Activated CD4-positive, CD25-positive, alpha-beta regulatory T cell treated with anti-CD3 and anti-CD28 coated beads, Interleukin-2, amount 50 U/mL, for 24 hours (primary cell): Measurements from ENCODE around the gene DHRS2.

ENCODE experiments used
- ATAC-seq, 2 donors: fragments of 150-1000 bp; cut with Tn5 transposase; one replicate each; pipeline ENCODE4 v1.10.0; 2021; ENCODE audit warnings: mild to moderate bottlenecking in 1 of 2, moderate library complexity in 1 of 2

DHRS2 gene

DNA sequence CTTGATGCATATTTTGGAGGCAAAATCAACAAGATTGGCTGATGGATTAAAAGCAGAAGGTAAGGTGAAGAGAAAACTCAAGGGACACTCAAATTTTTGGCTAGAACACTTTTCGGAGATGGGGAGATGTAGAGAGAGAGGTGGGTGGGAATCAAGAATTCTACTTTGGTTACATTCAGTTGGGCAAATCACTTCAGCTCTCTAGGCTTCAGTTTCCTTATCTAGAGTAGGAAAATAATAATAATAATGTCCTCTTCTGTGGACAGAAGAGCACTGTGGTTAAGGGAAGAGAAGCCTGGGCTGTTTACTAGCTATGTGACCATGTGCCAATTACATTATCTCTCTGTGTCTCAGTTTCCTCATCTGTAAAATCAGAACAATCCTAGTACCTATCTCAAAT is 23.4 kb upstream of the DHRS2 start:
- no peak for ATAC-seq

DNA sequence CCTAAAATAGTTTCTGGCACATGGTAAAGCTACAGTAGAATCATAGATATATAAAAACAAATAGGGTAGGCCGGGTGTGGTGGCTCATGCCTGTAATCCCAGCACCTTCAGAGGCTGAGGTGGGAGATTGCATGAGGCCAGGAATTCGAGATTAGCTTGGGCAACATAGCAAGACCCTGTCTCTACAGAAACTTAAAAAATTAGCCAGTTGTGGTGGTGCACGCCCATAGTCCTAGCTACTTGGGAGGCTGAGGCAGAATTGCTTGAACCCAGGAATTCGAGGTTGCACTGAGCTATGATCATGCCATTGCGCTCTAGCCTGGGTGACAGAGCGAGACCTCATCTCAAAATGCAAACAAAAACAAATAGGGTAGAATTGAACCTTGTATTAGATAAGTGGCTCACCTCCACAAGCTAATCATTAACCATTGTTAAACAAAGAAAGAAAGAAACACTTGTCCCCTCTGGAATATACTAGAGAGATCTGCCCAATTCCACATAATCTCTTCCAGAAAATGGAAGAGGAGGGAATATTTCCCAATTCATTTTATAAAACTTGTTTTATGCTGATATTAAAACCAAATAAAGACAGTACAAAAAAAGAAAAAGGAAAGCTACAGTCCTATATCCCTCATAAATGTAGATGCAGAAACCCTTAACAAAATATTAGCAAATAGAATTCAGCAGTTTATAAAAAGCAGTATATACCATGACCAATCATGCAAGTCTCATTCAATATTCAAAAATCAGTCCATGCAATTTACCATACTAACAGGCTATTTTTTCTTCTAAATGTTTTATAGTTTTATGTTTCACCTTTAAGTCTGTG is 22.7 kb upstream of the DHRS2 start:
- ATAC-seq: no peak

DNA sequence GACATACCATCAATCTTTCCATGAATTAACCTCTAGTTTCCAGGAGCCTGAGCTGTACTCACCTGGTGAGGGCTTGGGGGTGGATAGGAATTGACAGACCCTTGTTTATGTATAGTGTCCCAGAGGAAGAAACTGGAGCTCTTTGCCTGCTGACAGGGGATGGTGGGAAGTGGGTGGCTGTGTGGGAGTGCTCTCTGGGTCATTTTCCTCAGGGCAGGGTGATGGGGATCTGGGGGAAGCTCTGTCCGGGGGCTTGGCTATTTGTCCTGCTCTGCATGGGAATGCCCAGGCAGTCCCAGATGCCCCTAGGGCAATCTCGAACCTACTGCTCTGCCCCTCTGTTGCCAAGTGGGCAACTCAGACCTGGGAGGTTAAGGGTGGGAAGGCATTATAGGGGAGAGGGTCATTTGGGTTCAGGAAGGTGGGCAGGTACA is 21.8 kb upstream of the DHRS2 start:
- ATAC-seq: no peak

DNA sequence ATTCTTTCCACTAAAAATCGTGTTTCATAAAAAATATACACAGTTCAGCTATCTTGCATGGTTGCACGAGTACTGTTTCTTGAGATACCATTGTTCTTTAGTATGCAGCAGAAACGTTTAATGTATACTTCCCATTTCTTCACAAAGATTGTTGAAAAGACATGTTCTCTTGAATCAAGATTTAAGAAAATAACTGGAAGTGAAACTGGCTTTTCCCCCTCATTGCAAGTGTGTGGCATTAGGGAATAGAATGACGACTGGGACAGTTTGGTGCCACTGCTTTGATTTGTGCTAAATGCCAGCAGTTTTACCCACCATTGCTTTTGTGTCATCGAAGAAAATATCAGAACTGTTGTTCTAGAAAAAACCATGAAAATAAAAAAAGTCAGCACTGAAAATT is 20.3 kb upstream of the DHRS2 start:
- ATAC-seq: no peak

DNA sequence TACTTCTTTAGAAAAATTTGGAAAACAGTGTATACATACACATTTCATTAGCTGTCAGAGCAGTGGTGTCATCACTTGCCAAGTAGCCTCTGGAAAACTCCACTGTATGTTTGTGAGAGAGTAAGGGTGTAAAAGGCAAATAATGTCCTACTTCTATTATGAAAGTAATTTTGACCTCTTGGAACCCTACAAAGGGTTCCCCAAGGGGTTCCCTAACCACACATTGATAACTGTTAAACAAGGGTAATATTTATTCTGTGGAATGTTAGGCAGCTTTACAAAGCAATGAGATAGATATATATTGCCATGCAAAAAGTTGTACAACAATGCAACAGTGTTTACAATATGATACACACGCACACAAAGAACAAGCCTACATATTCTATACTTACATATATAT is 18.6 kb upstream of the DHRS2 start:
- no peak for ATAC-seq

DNA sequence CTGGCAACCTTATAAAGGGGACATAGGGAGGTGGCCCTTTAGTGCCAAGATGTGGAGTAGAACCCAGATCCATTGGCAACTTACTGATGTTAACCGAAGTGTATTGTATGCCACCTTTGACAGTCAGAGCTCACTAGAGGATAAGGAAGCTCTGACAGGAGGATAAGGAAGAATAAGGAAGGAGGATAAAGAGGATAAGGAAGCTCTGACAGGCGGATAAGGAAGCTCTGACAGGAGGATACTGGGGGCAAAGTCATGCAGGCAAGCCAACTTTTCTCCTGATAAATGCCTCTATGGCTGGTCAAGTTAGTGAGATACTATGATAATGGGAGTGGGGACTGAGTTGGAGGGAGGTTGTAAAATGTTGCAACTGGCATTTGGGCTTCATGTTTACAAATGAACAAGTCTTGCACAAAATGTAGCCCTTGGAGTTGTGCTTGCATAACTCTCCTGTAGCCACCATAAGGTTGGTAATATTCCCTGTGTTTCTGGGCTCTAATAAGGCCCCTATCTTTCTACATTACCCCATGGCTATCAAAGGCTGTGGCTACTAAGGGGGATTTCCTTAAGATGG is 17.7 kb upstream of the DHRS2 start:
- no peak for ATAC-seq

DNA sequence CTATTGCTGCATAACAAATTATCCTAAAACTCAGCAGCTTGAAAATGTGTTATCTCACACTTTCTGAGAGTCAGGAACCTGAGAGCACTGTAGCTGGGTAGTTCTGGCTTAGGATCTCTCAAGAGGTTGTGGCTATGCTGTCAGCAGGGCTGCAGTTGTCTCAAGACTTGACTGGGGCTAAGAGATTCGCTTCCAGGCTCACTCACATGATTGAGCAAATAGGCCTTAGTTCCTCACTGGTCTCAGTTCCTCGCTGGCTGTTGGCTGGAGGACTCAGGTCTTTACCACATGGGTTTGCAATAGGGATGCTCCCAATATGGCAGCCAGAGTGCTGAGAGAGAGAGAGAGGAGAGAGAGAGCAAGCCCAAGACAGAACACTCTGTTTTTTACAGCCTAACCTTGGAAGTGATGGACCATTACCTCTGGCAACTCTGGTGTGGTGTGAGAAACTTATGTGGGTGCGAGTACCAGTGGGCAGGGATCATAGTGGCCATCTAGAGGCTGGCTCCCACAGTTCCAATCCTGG is 15.9 kb upstream of the DHRS2 start:
- ATAC-seq: no peak

DNA sequence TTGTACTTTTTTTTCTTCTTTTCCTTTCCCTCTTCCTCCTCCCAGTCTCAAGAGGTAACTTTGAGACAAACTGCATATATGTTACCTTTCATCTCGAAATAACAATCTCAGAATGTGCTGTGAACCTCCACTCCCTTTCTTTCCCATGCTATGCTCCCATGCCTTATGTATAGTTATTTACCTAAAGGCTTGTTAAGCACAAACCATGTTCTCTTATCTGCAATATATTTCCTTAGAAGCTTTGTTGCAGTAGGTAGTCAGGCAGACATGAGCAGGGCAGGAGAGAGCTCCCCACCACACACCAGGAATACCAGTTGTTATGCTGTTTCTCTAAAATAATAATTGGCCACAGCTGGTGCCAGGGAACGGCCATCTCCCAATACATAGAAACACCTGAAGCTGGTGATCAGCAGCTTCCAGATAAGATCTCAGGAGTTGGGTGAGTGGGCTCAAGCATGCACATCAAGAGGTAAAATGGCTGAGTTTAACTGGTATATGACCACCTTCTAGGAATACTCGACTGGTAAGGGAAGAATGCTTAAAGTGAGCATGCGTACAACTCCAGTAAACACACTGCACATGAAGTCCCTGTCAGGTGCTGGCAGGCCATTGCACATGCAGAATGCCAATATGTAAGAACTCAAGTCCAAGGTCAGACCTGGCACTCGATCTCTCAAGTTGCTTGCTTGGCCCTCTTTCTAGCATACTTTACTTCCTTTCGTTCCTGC is 14.8 kb upstream of the DHRS2 start:
- ATAC-seq: no peak

DNA sequence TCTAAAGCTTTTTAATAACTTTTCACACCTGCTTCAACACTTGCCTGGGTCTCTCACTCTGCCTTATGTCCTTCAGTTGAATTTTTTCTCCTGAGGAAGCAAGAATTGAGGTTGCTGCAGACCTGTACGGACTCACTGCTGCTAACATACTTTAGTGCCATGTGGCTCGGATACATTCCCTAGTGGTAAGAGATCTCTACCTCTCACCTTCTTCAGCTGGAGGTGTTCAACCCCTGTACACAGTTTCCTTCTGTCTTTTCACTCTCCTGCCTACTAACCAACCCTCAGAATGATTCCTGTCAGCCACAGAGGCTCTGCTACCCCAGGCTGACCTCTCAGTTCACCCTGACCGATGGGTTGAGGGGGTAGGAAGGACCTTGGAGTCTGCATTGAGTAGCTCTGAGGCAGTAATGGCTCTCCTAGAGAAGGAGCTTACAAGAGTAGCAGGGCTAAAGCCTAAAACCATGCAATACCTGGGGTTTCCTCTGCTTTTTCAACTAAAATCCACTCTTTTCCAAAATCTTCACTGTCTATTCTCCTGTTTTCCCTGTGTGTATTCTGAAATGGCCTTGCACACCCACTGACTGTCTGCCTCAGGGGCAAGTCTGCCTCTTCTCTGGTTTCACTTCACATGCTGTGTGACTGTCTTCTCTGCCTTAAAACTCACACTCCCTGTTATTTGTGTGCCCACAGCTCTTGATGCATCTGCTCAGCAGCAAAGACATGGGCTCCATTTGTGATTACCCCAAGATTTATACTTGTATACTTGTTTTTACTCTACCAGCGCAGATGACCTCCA is 14.0 kb upstream of the DHRS2 start:
- no peak for ATAC-seq

DNA sequence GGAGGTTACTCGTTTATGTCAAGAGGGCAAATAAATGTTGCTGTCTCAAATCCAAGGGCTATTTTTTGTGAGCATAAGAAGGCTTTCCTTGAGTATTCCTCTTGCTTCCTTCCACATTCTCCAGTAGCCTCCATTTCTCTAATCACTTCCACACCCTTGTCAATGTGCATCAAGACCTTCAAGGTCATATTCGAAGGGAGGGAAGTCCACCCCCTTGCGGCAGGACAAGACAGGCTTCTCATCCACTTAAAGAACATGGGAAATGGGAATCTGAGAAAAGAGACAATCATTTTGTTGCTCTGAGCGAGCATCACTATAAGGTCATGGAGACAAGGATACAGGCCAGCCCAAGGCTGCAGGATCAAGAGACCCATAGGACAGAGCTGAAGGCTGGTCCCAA is 13.2 kb upstream of the DHRS2 start:
- no peak for ATAC-seq

DNA sequence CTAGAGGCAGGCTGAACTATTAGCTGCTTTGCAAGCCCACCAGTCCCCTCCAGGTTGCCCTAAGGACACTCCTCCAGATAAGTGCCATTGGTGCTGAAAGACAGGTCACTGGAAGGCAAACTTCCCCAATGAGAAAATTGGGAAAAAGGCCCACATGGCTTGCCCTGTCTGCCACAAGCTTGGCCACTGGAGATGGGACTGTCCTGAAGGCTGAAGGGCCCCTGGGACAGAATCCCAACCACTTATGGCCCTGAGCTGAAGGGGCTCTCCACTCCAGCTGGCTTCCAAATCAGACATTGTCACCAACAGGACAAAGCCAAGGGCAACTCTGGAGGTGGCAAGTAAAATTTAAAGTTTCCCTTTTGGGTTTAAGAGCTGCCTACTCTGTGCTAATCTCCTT is 12.2 kb upstream of the DHRS2 start:
- ATAC-seq: no peak

DNA sequence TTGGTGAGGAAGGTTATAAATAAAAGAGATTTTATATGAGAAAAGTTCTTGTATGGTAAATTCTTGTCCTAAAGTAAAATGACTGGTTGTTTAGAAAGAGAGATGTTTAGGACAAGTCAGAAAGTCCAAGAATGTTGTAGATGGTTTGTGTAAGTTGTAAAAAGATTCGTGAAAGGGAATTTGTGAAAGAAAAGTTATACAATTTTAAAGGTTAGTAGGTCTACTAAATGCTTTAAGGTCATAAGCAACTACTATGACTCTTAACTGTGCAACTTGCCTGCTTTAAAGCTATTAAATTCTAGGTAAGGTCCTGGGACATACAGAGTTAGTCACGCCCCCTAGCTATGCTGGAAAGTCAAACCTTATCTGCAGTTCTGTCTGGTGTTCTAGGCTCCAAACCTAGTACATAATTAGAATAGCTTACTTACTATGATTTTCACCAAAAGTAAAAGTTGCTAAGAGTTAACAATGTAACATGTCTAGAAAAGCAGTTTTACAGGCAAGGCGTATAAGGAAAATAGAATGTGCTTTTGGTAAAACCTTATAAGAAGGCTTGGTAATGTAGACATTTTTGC is 11.2 kb upstream of the DHRS2 start:
- no peak for ATAC-seq

DNA sequence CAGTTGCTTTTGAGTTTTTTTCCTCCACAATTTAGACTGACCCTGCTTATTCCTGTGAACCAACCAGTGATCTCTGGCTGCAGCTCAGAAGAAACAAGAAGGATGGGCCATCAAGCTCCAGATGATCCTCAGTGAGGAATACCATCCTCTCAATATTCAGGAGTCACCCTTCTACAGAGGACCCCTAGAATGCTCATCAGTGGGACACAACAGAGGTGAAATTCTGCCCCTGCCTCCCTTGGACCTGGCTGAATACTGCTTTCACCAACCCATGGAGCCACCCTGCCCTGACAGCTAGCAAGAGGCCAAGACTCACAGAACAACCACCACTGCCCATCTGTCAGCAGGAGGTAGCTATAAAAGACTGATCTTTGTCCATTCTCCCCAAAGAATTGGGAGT is 9.2 kb upstream of the DHRS2 start:
- no peak for ATAC-seq

DNA sequence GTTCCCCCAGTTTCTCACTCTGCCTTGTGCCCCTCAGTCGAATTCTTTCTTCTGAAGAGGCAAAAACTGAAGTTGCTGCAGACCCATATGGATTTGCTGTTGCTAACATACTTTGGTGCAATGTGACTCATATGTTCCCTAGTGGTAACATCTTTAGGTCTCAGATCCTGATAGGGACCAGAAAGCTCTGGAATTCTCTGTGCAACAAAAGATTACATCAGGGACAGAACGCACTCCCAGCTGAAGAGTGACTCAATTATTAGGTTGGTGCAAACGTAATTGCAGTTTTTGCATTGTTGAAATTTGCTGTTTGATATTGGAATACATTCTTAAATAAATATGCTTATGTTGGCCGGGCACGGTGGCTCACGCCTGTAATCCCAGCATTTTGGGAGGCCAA is 8.2 kb upstream of the DHRS2 start:
- ATAC-seq: no peak

DNA sequence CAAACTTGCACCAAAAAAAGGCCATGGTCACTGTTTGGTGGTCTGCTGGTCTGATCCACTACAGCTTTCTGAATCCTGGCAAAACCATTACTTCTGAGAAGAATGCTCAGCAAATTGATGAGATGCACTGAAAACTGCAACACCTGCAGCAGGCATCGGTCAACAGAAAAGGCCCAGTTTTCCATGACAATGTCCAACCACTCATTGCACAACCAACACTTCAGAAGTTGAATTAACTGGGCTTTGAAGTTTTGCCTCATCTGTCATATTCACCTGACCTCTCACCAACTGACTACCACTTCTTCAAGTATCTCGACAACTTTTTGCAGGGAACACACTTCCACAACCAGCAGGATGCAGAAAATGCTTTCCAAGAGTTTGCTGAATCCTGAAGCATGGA is 7.0 kb upstream of the DHRS2 start:
- no peak for ATAC-seq

DNA sequence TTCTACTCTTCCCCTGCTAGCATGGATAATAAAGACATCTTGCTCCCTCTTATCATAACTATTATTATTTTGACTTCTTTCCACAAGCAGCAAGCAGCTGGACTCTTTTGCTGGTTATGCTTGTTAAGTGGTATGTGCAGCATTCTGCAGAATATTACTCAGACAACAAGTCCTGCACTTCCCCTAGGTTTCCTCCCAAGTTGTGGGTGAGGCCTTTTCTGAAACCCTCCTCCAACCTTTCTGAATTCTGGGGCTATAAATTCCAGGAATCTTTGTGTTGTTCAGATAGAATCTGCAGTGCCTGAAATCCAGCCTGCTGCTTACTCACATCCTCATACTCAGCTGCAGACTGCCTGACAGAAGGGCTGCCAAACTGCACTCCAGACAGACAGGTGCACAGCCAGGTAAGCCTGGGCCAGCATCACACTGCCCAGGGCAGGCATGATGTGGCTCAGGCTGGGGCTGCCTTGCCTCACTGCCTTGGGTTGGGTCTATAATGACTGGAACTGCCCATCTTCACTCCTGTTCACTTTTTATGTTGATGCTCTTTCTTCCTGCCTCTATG is 6.2 kb upstream of the DHRS2 start:
- no peak for ATAC-seq

DNA sequence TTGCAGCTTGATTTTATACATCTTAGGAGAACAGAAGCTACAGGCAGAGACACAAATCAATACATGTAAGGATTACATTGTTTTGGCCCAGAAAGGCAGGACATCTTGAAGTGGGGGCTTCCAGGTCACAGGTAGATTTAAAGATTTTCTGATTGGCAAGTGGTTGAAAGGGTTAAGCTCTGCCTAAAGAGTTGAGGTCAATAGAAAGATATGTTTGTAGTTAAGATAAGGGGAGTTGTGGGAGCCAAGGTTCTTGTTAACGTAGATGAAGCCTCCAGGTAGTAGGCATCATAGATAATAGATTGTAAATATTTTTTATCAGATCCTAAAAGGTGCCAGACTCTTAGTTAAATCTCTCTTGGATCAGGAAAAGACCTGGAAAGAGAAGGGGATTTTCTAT is 5.5 kb upstream of the DHRS2 start:
- ATAC-seq: no peak

DNA sequence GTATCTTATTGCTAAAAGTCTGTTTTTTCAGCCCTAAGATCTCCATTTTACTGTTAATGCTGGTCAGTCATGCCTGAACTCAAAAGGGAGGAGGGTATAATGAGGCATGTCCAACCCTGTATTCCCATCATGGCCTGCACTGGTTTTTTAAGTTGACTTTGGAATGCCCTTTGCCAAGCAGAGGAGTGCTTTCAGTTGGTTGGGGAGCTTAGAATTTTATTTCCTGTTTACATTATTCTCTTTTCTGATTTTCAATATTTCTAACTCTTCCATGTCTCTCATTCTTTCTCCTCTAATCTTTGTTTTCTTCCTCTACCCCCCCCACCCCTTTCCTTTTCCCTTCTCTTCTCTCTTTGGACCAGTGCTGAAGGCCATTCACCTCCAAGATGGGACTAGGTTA is 4.9 kb upstream of the DHRS2 start:
- no peak for ATAC-seq

DNA sequence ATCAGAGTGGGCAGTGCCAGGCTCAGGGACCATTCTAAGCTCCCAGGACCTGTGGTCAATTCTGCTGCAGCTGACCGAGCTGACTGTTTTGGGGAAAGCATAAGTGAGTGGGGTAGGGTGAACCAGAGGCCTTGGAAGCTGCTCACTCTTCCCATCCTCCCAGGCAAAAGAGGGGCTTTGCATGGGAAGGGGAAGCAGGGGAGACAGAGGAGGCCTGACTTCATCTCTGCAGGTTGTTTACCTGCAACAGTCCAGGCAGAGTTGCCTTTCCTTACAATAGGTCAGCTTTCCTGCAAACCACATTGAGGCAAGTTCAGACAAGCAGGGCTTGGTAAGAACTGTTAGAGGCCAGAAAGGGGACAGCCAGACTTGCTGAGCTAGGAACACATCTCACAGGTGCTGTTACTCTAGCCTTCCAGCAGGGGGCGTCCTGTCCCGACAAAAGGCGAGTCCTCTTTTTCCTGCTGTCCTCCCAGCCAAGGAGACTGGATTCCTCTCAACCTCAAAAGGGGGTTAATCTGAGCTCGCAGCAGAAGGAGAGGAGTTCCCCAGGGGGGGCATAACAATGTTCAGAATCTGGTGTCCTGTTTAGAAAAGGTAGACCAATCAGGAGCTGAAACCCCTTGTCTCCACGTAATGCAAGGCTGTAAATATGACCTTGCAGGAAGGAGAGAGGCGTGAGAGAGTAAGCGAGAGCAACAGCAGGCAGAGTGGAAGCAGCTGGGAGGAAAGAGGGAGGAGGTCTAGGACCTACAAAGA is 4.3 kb upstream of the DHRS2 start:
- ATAC-seq: peak; percentile 58 to 76

DNA sequence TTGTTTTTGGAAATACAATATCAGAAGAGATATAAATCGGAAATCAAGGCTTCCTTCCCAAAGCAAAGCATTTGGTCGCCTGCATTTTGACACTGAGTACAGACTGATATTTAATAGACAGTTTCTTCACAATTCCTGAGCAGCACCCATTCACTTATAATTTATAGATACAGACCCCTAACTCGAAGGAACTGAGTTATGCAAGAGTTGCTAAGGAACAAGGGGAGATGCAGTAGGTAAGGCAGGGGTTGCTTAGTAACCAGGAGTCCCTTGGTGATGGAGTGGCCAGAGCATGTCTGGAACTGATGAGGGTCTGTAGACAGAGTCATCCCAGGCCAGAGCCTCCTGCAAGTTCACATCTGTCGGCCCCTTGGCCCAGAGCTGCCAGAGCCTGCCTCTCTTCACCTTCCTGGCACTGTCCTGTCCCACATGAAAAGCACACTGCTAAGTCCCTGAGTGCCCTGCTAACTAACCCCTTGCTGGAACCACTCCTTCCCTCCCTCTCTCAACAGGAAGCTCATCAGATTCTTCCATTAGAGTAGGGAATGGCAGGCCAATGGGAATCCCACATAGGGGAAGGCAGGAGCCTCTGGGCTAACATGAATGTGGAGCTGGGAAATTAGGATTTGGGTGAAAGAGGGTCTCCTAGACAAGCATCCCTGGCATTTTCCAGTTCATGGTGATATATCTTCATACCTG is 3.6 kb upstream of the DHRS2 start:
- ATAC-seq: no peak

DNA sequence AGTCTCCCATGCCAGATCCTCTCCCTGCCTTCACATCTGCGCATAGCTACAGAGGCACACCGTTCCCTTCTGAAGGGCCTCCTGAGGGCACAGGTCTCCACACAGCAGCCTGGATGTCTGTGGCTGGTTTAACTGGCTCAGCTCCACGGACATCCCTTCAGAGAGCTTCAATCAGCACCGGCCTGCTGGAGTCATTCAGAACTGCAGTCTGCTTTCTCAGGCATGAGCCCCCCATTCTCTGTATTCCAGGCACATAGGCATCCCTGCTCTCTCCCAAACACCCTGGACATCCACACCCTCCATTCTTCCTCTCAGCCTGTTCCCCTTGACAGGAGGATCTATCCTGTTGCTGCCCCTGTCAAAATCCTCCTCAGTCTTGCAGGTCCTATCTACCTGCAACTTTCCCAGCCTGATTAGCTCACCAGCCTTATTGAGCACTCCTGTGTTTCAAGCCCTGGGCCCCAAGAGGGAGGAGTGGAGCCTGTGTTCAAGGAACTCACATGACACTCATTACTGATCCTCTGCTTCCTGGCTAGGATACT is 2.9 kb upstream of the DHRS2 start:
- ATAC-seq: no peak
